Endothelial cell of umbilical vein (primary cell): ENCODE measurements around the gene ALS2. TPM values are rescaled to one million over a fixed set of nuclear protein-coding genes. Genes with fewer than 3 reads are reported as not detected.

Experiments
- BruUV-seq: library from RNA; stranded (reverse); fragments of 400-500 nt; replicated peaks from 2 replicates; lab custom pipeline; 2021; lab: Mats Ljungman, UMichigan
- CTCF ChIA-PET: fragments of 300-600, 350-600 bp; sonication (Branson Sonifier 250); formaldehyde crosslinking; loops from one replicate; lab custom pipeline; 2021; ENCODE audit warnings: antibody characterized with exemption, inconsistent platforms; lab: Charles Lee
- POLR2A ChIA-PET: fragments of 300-600, 350-600 bp; sonication (Branson Sonifier 250); formaldehyde crosslinking; loops from one replicate; lab custom pipeline; 2021; ENCODE audit warnings: antibody characterized with exemption, inconsistent platforms; lab: Charles Lee
- DNase-seq: peaks from one replicate; pipeline ENCODE4 v3.0.0-alpha.2; 2011; ENCODE audit warnings: low read depth, low spot score
- FAIRE-seq: peaks from 2 replicates; lab custom pipeline; 2011; peaks lifted over from hg19 to GRCh38; lab: Jason Lieb, UNC
- H2AFZ ChIP-seq: 2 replicates; pipeline ENCODE4 v1.6.0; 2012; ENCODE audit warnings: low read depth, low read length, control low read depth, inconsistent platforms
- H3K27ac ChIP-seq: 2 replicates; pipeline ENCODE4 v1.5.1; 2011; ENCODE audit warnings: low read depth, mild to moderate bottlenecking, control low read depth, low read length, moderate library complexity; ENCODE audit not compliant: insufficient read depth
- H3K27me3 ChIP-seq, 2 experiments: 2 replicates each; pipeline versions ENCODE4 v1.6.0 to v1.6.1; 2011; ENCODE audit warnings: low read length in 2 of 2, mixed read lengths in 1 of 2; ENCODE audit not compliant: control insufficient read depth in 2 of 2, insufficient read depth in 2 of 2
- H3K36me3 ChIP-seq, 2 experiments: 2 replicates in 1 of 2; 3 replicates in 1 of 2; pipeline ENCODE4 v1.5.1; 2011; ENCODE audit warnings: low read length in 2 of 2, mild to moderate bottlenecking in 1 of 2, moderate library complexity in 1 of 2; ENCODE audit not compliant: control insufficient read depth in 2 of 2, insufficient read depth in 2 of 2; ENCODE audit errors: extremely low read depth in 1 of 2
- H3K4me1 ChIP-seq: 3 replicates; pipeline ENCODE4 v1.5.1; 2011; ENCODE audit warnings: mild to moderate bottlenecking, low read length; ENCODE audit not compliant: control insufficient read depth, insufficient read depth; ENCODE audit errors: extremely low read depth
- H3K4me2 ChIP-seq: 2 replicates; pipeline ENCODE4 v1.6.1; 2011; ENCODE audit warnings: low read length, control low read depth, mixed read lengths; ENCODE audit not compliant: insufficient read depth
- H3K4me3 ChIP-seq, 3 experiments: fragments of 200-600 bp in 1 of 3; sonication (generic), shearing (Covaris generic) in 1 of 3; replicated peaks in 1 of 3; 2 replicates each; pipeline ENCODE4 v1.5.1; 2011 to 2016; ENCODE audit warnings: control low read depth in 3 of 3, low read length in 3 of 3, mild to moderate bottlenecking in 2 of 3, inconsistent platforms in 1 of 3, low read depth in 1 of 3, moderate library complexity in 1 of 3; ENCODE audit not compliant: insufficient read depth in 1 of 3
- H3K79me2 ChIP-seq: 2 replicates; pipeline ENCODE4 v1.6.0; 2012; ENCODE audit warnings: low read length, inconsistent platforms; ENCODE audit not compliant: control insufficient read depth, insufficient read depth
- H3K9ac ChIP-seq: replicated peaks from 2 replicates; pipeline ENCODE3; 2011; ENCODE audit warnings: low read length, control low read depth; ENCODE audit not compliant: insufficient read depth; ENCODE audit errors: extremely low read depth
- H3K9me1 ChIP-seq: replicated peaks from 3 replicates; pipeline ENCODE4 v1.6.0; 2011; ENCODE audit warnings: mild to moderate bottlenecking, low read length; ENCODE audit not compliant: control insufficient read depth, insufficient read depth; ENCODE audit errors: extremely low read depth
- H3K9me3 ChIP-seq: replicated peaks from 2 replicates; pipeline ENCODE4 v1.5.1; 2012; ENCODE audit warnings: low read length, inconsistent platforms; ENCODE audit not compliant: control insufficient read depth, insufficient read depth
- H4K20me1 ChIP-seq: replicated peaks from 2 replicates; pipeline ENCODE3; 2011; ENCODE audit warnings: mild to moderate bottlenecking, low read length; ENCODE audit not compliant: control insufficient read depth, insufficient read depth; ENCODE audit errors: extremely low read depth
- CTCF ChIP-seq, 2 donors: IDR thresholded peaks; 1 replicate in 1 of 2; 2 replicates in 1 of 2; pipeline ENCODE4 v1.5.1; 2011; ENCODE audit warnings: low read length in 2 of 2, mild to moderate bottlenecking in 2 of 2, moderate library complexity in 2 of 2, control low read depth in 1 of 2, inconsistent platforms in 1 of 2, low read depth in 1 of 2; ENCODE audit not compliant: insufficient read depth in 1 of 2; ENCODE audit errors: extremely low read depth in 1 of 2
- EZH2 ChIP-seq: IDR thresholded peaks from 2 replicates; pipeline ENCODE4 v1.6.1; 2012; ENCODE audit warnings: borderline replicate concordance, low read depth, mild to moderate bottlenecking, moderate library complexity, low read length, inconsistent platforms; ENCODE audit not compliant: severe bottlenecking
- FOS ChIP-seq: IDR thresholded peaks from 2 replicates; pipeline ENCODE4 v1.6.1; 2011; ENCODE audit warnings: mild to moderate bottlenecking, low read length, moderate library complexity, borderline replicate concordance; ENCODE audit not compliant: insufficient read depth
- GATA2 ChIP-seq: IDR thresholded peaks from 2 replicates; pipeline ENCODE4 v1.7.0; 2011; ENCODE audit warnings: low read depth, mild to moderate bottlenecking, moderate library complexity, mixed read lengths, low read length; ENCODE audit not compliant: insufficient read length, insufficient read depth
- JUN ChIP-seq: IDR thresholded peaks from 2 replicates; pipeline ENCODE4 v1.6.1; 2011; ENCODE audit warnings: borderline replicate concordance, low read depth; ENCODE audit not compliant: insufficient read length, insufficient read depth
- MAX ChIP-seq: IDR thresholded peaks from 2 replicates; pipeline ENCODE4 v1.6.1; 2011; ENCODE audit not compliant: insufficient read depth, insufficient read length
- POLR2A ChIP-seq: IDR thresholded peaks from 2 replicates; pipeline ENCODE4 v1.6.1; 2012; ENCODE audit warnings: low read depth, mild to moderate bottlenecking, control low read depth, low read length
- dilution Hi-C: fragments of 300-500 bp; cut with MboI; formaldehyde crosslinking; loops from one replicate; pipeline ENCODE4 v1.15.0; 2019; ENCODE audit warnings: low sequenced_read_pairs; ENCODE audit not compliant: extremely low pct_ligation_motif_present
- intact Hi-C: fragments of 100-400 bp; cut with micrococcal nuclease; formaldehyde crosslinking; loops from one replicate; pipeline ENCODE4 v1.10.0; 2022
- polyA plus RNA-seq, 4 experiments: library from polyadenylated mRNA; depleted of rRNA in 3 of 4; stranded (reverse) in 3 of 4; unstranded in 1 of 4; fragments of >200 nt; gene quantifications; 2 replicates each; pipeline versions ENCODE4 v1.2.1 to v1.2.3, GENCODE V29; 2011 to 2012; ENCODE audit warnings: missing spikeins in 1 of 4
- total RNA-seq: library from RNA; stranded (reverse); gene quantifications from 2 replicates; pipeline ENCODE4 v1.2.3, GENCODE V29; 2021

The ALS2 gene
- total and polyA plus RNA-seq, 2 donors (not counting 3 experiments of a cell fraction or from before 2014, with no cell fraction given), result 13.1 to 36.1 TPM

- peaks cover 26% of the 10 kb centered on the region for H3K4me1 ChIP-seq
- H3K79me2 ChIP-seq, result peaks cover 86% of the 10 kb centered on the region
- no peak overlapping the region for H3K9ac ChIP-seq
- H4K20me1 ChIP-seq, result no peaks in the 10 kb centered on the region
- H3K36me3 ChIP-seq, result no peaks in the 10 kb centered on the region
- H3K4me2 ChIP-seq, result no peak overlapping the region
- H3K4me3 ChIP-seq, result no peak overlapping the region
- dilution Hi-C loops (no loop called here), intact Hi-C loops (loop anchor here (5.0 kb wide), 1 partner anchor 38 kb away; no protein-coding TSS in a partner anchor)
- ChIA-PET CTCF (no interaction called here), POLR2A (no interaction called here)
- DNase-seq (no peak), FAIRE-seq (no peak)
- H3K9me3 ChIP-seq, result no peaks in the 10 kb centered on the region
- H2AFZ ChIP-seq, result no peak overlapping the region
- no peaks in the 10 kb centered on the region for H3K9me1 ChIP-seq
- no peak overlapping the region for H3K27ac ChIP-seq
- H3K27me3 ChIP-seq, result no peaks in the 10 kb centered on the region
- BruUV-seq, result no TSS peak
- TF ChIP-seq POLR2A (no peak), EZH2 (no peak), JUN (no peak), CTCF (IDR thresholded peaks at IDR 0.05; ENCODE audit: extremely low read depth in 1 of 2, insufficient read depth in 1 of 2, low read depth in 1 of 2, low read length in 2 of 2) (no peak), FOS (no peak), MAX (no peak), GATA2 (no peak)
Observed at GRCh38 chr2:201775326-201775725, 5.4 kb downstream of the ALS2 start.
